ENCODE data around the gene INHBA.

Gene INHBA

GRCh38 chr7:41731493-41732435 lies 28.9 kb upstream of the INHBA start:
- H2AK5ac ChIP-seq (ENCODE audit: low read depth, low read length) = no peak overlapping the region
- H3K4me1 ChIP-seq (ENCODE audit: control insufficient read depth in 2 of 2, insufficient read depth in 1 of 2, low read depth in 1 of 2, low read length in 2 of 2) = no peaks in the 10 kb centered on the region
- H2BK5ac ChIP-seq (ENCODE audit: low read length) = no peak overlapping the region
- H2BK15ac ChIP-seq (ENCODE audit: low read length) = no peak overlapping the region
- no peak overlapping the region for H2BK12ac ChIP-seq (ENCODE audit: low read length)
- no peak overlapping the region for H3K4me2 ChIP-seq (ENCODE audit: insufficient read depth, low read length, poor library complexity, severe bottlenecking)
- H3K9me3 ChIP-seq (replicated peaks in 1 of 2; ENCODE audit: control insufficient read depth in 2 of 2, insufficient read depth in 1 of 2, low read depth in 1 of 2, low read length in 2 of 2) = peaks cover 0 to 2% of the 10 kb centered on the region in 2 donors
- no peak overlapping the region for H4K91ac ChIP-seq (ENCODE audit: low read depth, low read length, poor library complexity)
- no peak overlapping the region for H3K18ac ChIP-seq (ENCODE audit: low read length)
- H3K36me3 ChIP-seq (replicated peaks in 1 of 2; ENCODE audit: control insufficient read depth in 2 of 2, insufficient read depth in 2 of 2, low read length in 2 of 2) = no peaks in the 10 kb centered on the region
- DNase-seq (ENCODE audit: low spot score) = no peak
- H4K8ac ChIP-seq (ENCODE audit: low read depth, low read length) = no peak overlapping the region
- H3K27ac ChIP-seq (replicated peaks; ENCODE audit: low read length) = no peak overlapping the region
- no peak overlapping the region for H3K23ac ChIP-seq (ENCODE audit: low read depth, low read length, poor library complexity)
- no peak overlapping the region for H3K4ac ChIP-seq (ENCODE audit: low read length)
- no peak overlapping the region for H3K9ac ChIP-seq (ENCODE audit: low read depth, low read length, poor library complexity)
- H3K14ac ChIP-seq (ENCODE audit: low read length) = no peak overlapping the region
- no peak overlapping the region for H2AFZ ChIP-seq (ENCODE audit: low read length)
- H2BK120ac ChIP-seq (ENCODE audit: low read depth, low read length) = no peak overlapping the region
- WGBS, 2 donors (ENCODE audit: extremely low coverage in 2 of 2, insufficient read length in 2 of 2, insufficient replicate concordance in 1 of 2) = no CpG with 5 or more reads among the region's 7 CpGs
- no peak overlapping the region for H3K4me3 ChIP-seq (ENCODE audit: low read length in 2 of 2)
- no peaks in the 10 kb centered on the region for H3K79me1 ChIP-seq (ENCODE audit: low read depth, low read length)
- H3K27me3 ChIP-seq (ENCODE audit: control insufficient read depth in 3 of 3, insufficient read depth in 3 of 3, low read depth in 1 of 3, low read length in 3 of 3) = no peaks in the 10 kb centered on the region

- Histone ChIP-seq H3K4me2 (ENCODE audit: insufficient read depth, low read length, poor library complexity, severe bottlenecking) (no peak overlapping the region), H3K27me3 (ENCODE audit: control insufficient read depth in 3 of 3, insufficient read depth in 3 of 3, low read depth in 1 of 3, low read length in 3 of 3) (no peaks in the 10 kb centered on the region), H3K9me3 (replicated peaks in 1 of 2; ENCODE audit: control insufficient read depth in 2 of 2, insufficient read depth in 1 of 2, low read depth in 1 of 2, low read length in 2 of 2) (no peaks in the 10 kb centered on the region), H3K4me3 (ENCODE audit: low read length in 2 of 2) (no peak overlapping the region), H3K14ac (ENCODE audit: low read length) (no peak overlapping the region), H4K8ac (ENCODE audit: low read depth, low read length) (no peak overlapping the region), H3K9ac (ENCODE audit: low read depth, low read length, poor library complexity) (no peak overlapping the region), H2AK5ac (ENCODE audit: low read depth, low read length) (no peak overlapping the region), H3K36me3 (replicated peaks in 1 of 2; ENCODE audit: control insufficient read depth in 2 of 2, insufficient read depth in 2 of 2, low read length in 2 of 2) (no peaks in the 10 kb centered on the region), H2BK5ac (ENCODE audit: low read length) (no peak overlapping the region), H2BK12ac (ENCODE audit: low read length) (no peak overlapping the region), H4K91ac (ENCODE audit: low read depth, low read length, poor library complexity) (no peak overlapping the region), H2AFZ (ENCODE audit: low read length) (no peak overlapping the region), H3K18ac (ENCODE audit: low read length) (no peak overlapping the region), H3K4me1 (ENCODE audit: control insufficient read depth in 2 of 2, insufficient read depth in 1 of 2, low read depth in 1 of 2, low read length in 2 of 2) (peaks cover 0 to 2% of the 10 kb centered on the region in 2 donors), H3K79me1 (ENCODE audit: low read depth, low read length) (no peaks in the 10 kb centered on the region), H3K4ac (ENCODE audit: low read length) (no peak overlapping the region), H2BK120ac (ENCODE audit: low read depth, low read length) (no peak overlapping the region), H3K27ac (replicated peaks; ENCODE audit: low read length) (no peak overlapping the region), H3K23ac (ENCODE audit: low read depth, low read length, poor library complexity) (no peak overlapping the region), H2BK15ac (ENCODE audit: low read length) (no peak overlapping the region)
- DNase-seq (ENCODE audit: low spot score) = no peak
- WGBS, 2 donors (ENCODE audit: extremely low coverage in 2 of 2, insufficient read length in 2 of 2, insufficient replicate concordance in 1 of 2) = no CpG with 5 or more reads among the region's 3 CpGs
These were observed 27.8 kb upstream of the INHBA start for GRCh38 chr7:41730668-41731067.

DNA sequence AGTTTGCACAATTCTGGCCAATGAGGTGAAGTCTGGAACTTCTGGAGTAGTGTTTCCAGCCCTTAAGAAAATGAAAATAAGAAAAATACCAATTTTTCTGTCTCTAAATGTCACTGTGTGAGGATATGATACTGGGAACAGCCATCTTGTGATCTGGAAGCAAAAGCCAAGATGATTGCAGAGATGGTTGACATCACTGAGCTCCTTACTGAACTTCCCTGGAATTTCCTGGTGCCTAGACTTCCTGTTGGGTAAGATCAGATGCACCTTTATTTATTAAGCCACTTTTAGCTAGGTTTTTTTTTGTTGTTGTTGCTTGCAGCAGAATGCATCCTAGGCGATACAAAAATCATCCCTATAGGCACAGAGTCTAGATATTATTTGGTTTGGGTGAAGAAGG lies 27.3 kb upstream of the INHBA start:
- no peak overlapping the region for H3K23ac ChIP-seq (ENCODE audit: low read depth, low read length, poor library complexity)
- no peaks in the 10 kb centered on the region for H3K27me3 ChIP-seq (ENCODE audit: control insufficient read depth in 3 of 3, insufficient read depth in 3 of 3, low read depth in 1 of 3, low read length in 3 of 3)
- H2AK5ac ChIP-seq (ENCODE audit: low read depth, low read length) = no peak overlapping the region
- H2BK120ac ChIP-seq (ENCODE audit: low read depth, low read length) = no peak overlapping the region
- H3K4me1 ChIP-seq (ENCODE audit: control insufficient read depth in 2 of 2, insufficient read depth in 1 of 2, low read depth in 1 of 2, low read length in 2 of 2) = peaks cover 0 to 3% of the 10 kb centered on the region in 2 donors
- H4K8ac ChIP-seq (ENCODE audit: low read depth, low read length) = no peak overlapping the region
- WGBS, 2 donors (ENCODE audit: extremely low coverage in 2 of 2, insufficient read length in 2 of 2, insufficient replicate concordance in 1 of 2) = no CpG with 5 or more reads among the region's 1 CpG
- H2AFZ ChIP-seq (ENCODE audit: low read length) = no peak overlapping the region
- H3K4me2 ChIP-seq (ENCODE audit: insufficient read depth, low read length, poor library complexity, severe bottlenecking) = no peak overlapping the region
- H3K18ac ChIP-seq (ENCODE audit: low read length) = no peak overlapping the region
- no peaks in the 10 kb centered on the region for H3K36me3 ChIP-seq (replicated peaks in 1 of 2; ENCODE audit: control insufficient read depth in 2 of 2, insufficient read depth in 2 of 2, low read length in 2 of 2)
- no peak overlapping the region for H3K9ac ChIP-seq (ENCODE audit: low read depth, low read length, poor library complexity)
- no peak overlapping the region for H3K14ac ChIP-seq (ENCODE audit: low read length)
- no peak overlapping the region for H2BK15ac ChIP-seq (ENCODE audit: low read length)
- no peaks in the 10 kb centered on the region for H3K79me1 ChIP-seq (ENCODE audit: low read depth, low read length)
- no peak overlapping the region for H4K91ac ChIP-seq (ENCODE audit: low read depth, low read length, poor library complexity)
- no peak for DNase-seq (ENCODE audit: low spot score)
- no peak overlapping the region for H2BK5ac ChIP-seq (ENCODE audit: low read length)
- no peak overlapping the region for H3K4me3 ChIP-seq (ENCODE audit: low read length in 2 of 2)
- no peak overlapping the region for H3K4ac ChIP-seq (ENCODE audit: low read length)
- H3K9me3 ChIP-seq (replicated peaks in 1 of 2; ENCODE audit: control insufficient read depth in 2 of 2, insufficient read depth in 1 of 2, low read depth in 1 of 2, low read length in 2 of 2) = no peaks in the 10 kb centered on the region
- no peak overlapping the region for H3K27ac ChIP-seq (replicated peaks; ENCODE audit: low read length)
- no peak overlapping the region for H2BK12ac ChIP-seq (ENCODE audit: low read length)

- H4K91ac ChIP-seq (ENCODE audit: low read depth, low read length, poor library complexity) = no peak overlapping the region
These were observed 26.2 kb upstream of the INHBA start for GRCh38 chr7:41729059-41729458.

More at GRCh38 chr7:41729059-41729458, 26.2 kb upstream of the INHBA start:
- H3K9ac ChIP-seq (ENCODE audit: low read depth, low read length, poor library complexity) = no peak overlapping the region
- no peak overlapping the region for H2BK12ac ChIP-seq (ENCODE audit: low read length)
- no CpG with 5 or more reads among the region's 4 CpGs for WGBS, 2 donors (ENCODE audit: extremely low coverage in 2 of 2, insufficient read length in 2 of 2, insufficient replicate concordance in 1 of 2)
- H3K27me3 ChIP-seq (ENCODE audit: control insufficient read depth in 3 of 3, insufficient read depth in 3 of 3, low read depth in 1 of 3, low read length in 3 of 3) = no peaks in the 10 kb centered on the region
- H2AFZ ChIP-seq (ENCODE audit: low read length) = no peak overlapping the region
- H3K14ac ChIP-seq (ENCODE audit: low read length) = no peak overlapping the region
- no peak overlapping the region for H2BK120ac ChIP-seq (ENCODE audit: low read depth, low read length)
- H3K36me3 ChIP-seq (replicated peaks in 1 of 2; ENCODE audit: control insufficient read depth in 2 of 2, insufficient read depth in 2 of 2, low read length in 2 of 2) = no peaks in the 10 kb centered on the region
- H3K79me1 ChIP-seq (ENCODE audit: low read depth, low read length) = no peaks in the 10 kb centered on the region
- H4K8ac ChIP-seq (ENCODE audit: low read depth, low read length) = no peak overlapping the region
- no peaks in the 10 kb centered on the region for H3K9me3 ChIP-seq (replicated peaks in 1 of 2; ENCODE audit: control insufficient read depth in 2 of 2, insufficient read depth in 1 of 2, low read depth in 1 of 2, low read length in 2 of 2)
- H3K4me1 ChIP-seq (ENCODE audit: control insufficient read depth in 2 of 2, insufficient read depth in 1 of 2, low read depth in 1 of 2, low read length in 2 of 2) = peaks cover 0 to 3% of the 10 kb centered on the region in 2 donors
- H3K4ac ChIP-seq (ENCODE audit: low read length) = no peak overlapping the region
- no peak overlapping the region for H2BK5ac ChIP-seq (ENCODE audit: low read length)
- no peak overlapping the region for H3K4me3 ChIP-seq (ENCODE audit: low read length in 2 of 2)
- no peak overlapping the region for H3K23ac ChIP-seq (ENCODE audit: low read depth, low read length, poor library complexity)
- no peak overlapping the region for H2AK5ac ChIP-seq (ENCODE audit: low read depth, low read length)
- no peak overlapping the region for H3K27ac ChIP-seq (replicated peaks; ENCODE audit: low read length)
- H3K18ac ChIP-seq (ENCODE audit: low read length) = no peak overlapping the region
- H3K4me2 ChIP-seq (ENCODE audit: insufficient read depth, low read length, poor library complexity, severe bottlenecking) = no peak overlapping the region
- H2BK15ac ChIP-seq (ENCODE audit: low read length) = no peak overlapping the region
- no peak for DNase-seq (ENCODE audit: low spot score)

Data from neuronal stem cell (in vitro differentiated cells).